ENCODE results near the gene TMEM63A. TPM values are rescaled to one million over a fixed set of nuclear protein-coding genes. Genes with fewer than 3 reads are reported as not detected.

The TMEM63A gene
- total RNA-seq, 1 experiment from 2014 or later = 115 TPM

DNA sequence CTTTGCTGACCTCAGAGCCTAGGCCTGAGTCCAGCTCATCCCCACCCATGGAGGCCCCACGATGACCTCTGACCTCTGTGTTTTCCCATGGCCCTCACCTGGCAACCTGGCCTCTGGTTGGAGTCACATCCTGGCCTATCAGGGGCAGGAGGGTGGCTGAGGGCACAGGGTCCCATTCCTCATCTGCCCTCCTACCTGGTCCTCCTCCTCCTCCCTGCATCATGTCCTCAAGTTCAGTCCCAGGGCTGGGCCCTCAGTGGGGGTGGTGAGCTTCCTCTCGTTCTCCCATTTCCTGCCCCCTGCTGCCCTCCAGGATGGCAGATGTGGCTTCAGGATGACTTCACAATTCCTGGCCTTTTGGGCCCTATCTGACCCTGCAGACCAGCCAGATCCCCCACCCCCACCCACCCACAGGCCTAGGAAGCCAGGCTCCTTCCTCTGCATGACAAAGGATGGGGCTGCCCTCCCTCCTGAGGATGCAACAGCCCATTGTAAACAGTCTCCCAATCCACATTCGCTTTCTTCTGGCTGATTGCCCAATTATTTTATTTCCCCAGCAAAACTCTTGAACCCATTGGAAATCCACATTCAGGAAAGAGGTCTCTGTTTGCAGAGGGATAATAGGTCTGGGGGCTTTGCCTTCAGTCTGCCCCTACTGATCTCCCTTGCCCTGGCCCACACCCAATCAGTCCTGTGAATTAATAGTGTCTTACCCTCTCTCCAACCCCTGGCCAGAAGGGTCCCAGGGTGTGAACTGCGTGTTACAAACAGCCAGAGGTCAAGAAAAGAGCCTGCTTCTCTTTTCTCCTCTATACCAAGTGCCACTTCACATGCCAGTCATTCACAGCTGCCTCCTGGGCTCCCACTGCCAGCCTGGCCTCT is 17.1 kb upstream of the TMEM63A start:
- Histone ChIP-seq H3K9me3 (ENCODE audit: insufficient read depth, low read depth) (no peaks in the 10 kb centered on the region), H3K4me1 (replicated peaks; ENCODE audit: insufficient read depth) (peaks cover 19% of the 10 kb centered on the region), H3K4me2 (no peak overlapping the region), H3K4me3 (no peak overlapping the region), H3K79me2 (ENCODE audit: low read depth) (no peaks in the 10 kb centered on the region), H3K27me3 (ENCODE audit: insufficient read depth, low read depth) (no peaks in the 10 kb centered on the region), H4K20me1 (ENCODE audit: insufficient read depth) (no peaks in the 10 kb centered on the region), H3K9me2 (ENCODE audit: insufficient read depth) (no peaks in the 10 kb centered on the region), H3K27ac (no peak overlapping the region), H2AFZ (no peak overlapping the region), H3K36me3 (ENCODE audit: low read depth) (no peaks in the 10 kb centered on the region), H3F3A (ENCODE audit: insufficient read depth, low read depth) (peaks cover 14% of the 10 kb centered on the region; the same call in 1 of the 2 replicates)
- intact Hi-C loops (cut with micrococcal nuclease; ENCODE audit: unreplicated experiment) = no loop called here
- no peak for TF ChIP-seq EZH2 (IDR thresholded peaks at IDR 0.05; ENCODE audit: low read depth)
- TF ChIP-seq, protein P1, sequence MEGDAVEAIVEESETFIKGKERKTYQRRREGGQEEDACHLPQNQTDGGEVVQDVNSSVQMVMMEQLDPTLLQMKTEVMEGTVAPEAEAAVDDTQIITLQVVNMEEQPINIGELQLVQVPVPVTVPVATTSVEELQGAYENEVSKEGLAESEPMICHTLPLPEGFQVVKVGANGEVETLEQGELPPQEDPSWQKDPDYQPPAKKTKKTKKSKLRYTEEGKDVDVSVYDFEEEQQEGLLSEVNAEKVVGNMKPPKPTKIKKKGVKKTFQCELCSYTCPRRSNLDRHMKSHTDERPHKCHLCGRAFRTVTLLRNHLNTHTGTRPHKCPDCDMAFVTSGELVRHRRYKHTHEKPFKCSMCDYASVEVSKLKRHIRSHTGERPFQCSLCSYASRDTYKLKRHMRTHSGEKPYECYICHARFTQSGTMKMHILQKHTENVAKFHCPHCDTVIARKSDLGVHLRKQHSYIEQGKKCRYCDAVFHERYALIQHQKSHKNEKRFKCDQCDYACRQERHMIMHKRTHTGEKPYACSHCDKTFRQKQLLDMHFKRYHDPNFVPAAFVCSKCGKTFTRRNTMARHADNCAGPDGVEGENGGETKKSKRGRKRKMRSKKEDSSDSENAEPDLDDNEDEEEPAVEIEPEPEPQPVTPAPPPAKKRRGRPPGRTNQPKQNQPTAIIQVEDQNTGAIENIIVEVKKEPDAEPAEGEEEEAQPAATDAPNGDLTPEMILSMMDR (conservative IDR thresholded peaks at IDR 0.05) = no peak
- BruUV-seq (replicated peaks) = no TSS peak
- DNase-seq = no peak
- CTCF ChIA-PET = interaction anchor here (0.6 kb wide), 1 partner anchor 16 kb away, joined by 6 read pairs; no protein-coding TSS in a partner anchor
- POLR2A ChIA-PET (ENCODE audit: unreplicated experiment) = no interaction called here

DNA sequence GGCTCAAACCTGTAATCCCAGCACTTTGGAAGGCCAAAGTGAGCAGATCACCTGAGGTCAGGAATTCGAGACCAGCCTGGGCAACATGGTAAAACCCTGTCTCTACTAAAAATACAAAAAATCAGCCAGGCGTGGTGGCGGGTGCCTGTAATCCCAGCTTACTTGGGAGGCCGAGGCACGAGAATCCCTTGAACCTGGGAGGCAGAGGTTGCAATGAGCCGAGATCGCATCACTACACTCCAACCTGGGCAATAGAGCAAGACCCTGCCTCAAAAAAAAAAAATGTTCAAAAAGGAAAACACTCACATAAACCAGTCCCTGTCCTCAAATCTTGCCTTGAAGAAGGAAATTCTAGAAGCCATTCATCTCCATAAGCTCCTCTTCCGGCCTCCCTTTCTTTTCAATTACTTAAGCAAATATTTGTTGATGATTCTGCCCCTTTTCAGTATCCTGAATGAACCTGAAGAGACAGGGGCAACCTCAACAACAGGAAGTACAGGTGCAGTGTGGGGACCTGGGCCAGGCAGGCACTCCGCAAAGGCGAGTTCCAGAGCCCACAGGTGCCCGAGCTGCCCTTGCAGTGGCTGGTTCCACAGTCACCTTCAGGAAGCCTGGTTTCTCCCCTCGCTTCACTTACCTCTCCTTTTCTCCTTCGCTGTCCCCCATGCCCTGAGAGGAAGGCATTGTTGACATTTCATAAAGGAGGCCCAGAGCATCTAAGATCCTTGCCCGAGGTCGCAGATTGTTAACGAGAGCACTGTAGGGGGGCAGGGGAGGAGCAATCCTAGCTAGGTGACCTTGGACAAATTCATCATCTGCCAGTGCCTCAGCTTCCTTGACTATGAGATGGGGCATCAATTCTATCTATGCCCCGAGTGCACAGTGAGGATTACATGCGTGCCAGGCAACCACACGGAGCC is 15.7 kb upstream of the TMEM63A start:
- Histone ChIP-seq H3K9me3 (ENCODE audit: insufficient read depth, low read depth) (no peaks in the 10 kb centered on the region), H4K20me1 (ENCODE audit: insufficient read depth) (no peaks in the 10 kb centered on the region), H3F3A (ENCODE audit: insufficient read depth, low read depth) (peaks cover 18% of the 10 kb centered on the region; the same call in 1 of the 2 replicates), H3K9me2 (ENCODE audit: insufficient read depth) (no peaks in the 10 kb centered on the region), H2AFZ (peak overlapping the region; percentile 11; the same call in 1 of the 2 replicates), H3K4me2 (peak overlapping the region; percentile 48), H3K27me3 (ENCODE audit: insufficient read depth, low read depth) (no peaks in the 10 kb centered on the region), H3K36me3 (ENCODE audit: low read depth) (no peaks in the 10 kb centered on the region), H3K4me1 (replicated peaks; ENCODE audit: insufficient read depth) (peaks cover 19% of the 10 kb centered on the region), H3K4me3 (no peak overlapping the region), H3K79me2 (ENCODE audit: low read depth) (no peaks in the 10 kb centered on the region), H3K27ac (peak overlapping the region; percentile 13)
- BruUV-seq (replicated peaks) = no TSS peak
- ChIA-PET CTCF (no interaction called here), POLR2A (ENCODE audit: unreplicated experiment) (interaction anchor here (0.5 to 0.9 kb wide), 3 partner anchors 15 to 190 kb away, joined by 4 to 7 read pairs (median 6); no protein-coding TSS in a partner anchor)
- intact Hi-C loops (cut with micrococcal nuclease; ENCODE audit: unreplicated experiment) = no loop called here
- TF ChIP-seq EZH2 (IDR thresholded peaks at IDR 0.05; ENCODE audit: low read depth) = no peak
- TF ChIP-seq, protein P1 (conservative IDR thresholded peaks at IDR 0.05) = no peak
- peak in 1 of 2 experiments; percentile 39 for DNase-seq

DNA sequence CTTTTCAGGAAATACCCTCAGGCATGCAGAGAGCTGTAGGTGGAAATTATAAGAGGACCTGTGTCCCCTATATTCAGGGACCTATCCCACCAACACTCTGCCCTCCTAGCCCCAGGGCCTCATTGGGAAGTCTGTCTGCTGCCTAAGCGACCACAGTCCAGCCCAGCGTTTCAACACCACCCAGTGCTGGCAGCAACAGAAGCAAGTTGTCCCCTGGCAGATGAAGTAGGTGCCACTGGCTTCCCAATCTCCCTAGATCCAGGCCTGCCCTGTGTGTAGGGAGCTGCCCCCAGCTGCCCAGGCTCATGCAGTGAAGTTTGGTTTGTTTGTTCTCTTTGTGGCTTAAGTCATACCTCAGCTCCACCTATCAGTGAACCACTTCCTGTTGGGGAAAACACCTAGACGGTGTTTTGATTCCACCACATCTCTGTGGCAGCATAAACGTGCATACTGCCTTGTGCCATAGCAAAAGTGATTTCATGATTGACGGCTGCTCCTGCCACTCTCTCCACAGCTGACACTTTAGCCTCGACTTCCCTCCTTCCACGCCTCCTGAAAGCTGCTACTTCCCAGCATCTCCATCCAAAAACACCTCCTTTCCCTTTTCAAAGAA is 14.9 kb upstream of the TMEM63A start:
- peak overlapping the region; percentile 48 for H3K4me2 ChIP-seq
- POLR2A ChIA-PET (ENCODE audit: unreplicated experiment) = interaction anchor here (0.5 to 0.9 kb wide), 2 partner anchors 14 to 191 kb away, joined by 4 to 7 read pairs; no protein-coding TSS in a partner anchor
- intact Hi-C loops (cut with micrococcal nuclease; ENCODE audit: unreplicated experiment) = no loop called here
- peak overlapping the region; percentile 13 for H3K27ac ChIP-seq
- H3K9me2 ChIP-seq (ENCODE audit: insufficient read depth) = no peaks in the 10 kb centered on the region
- peak overlapping the region; percentile 11; the same call in 1 of the 2 replicates for H2AFZ ChIP-seq
- H3K36me3 ChIP-seq (ENCODE audit: low read depth) = no peaks in the 10 kb centered on the region
- H3K9me3 ChIP-seq (ENCODE audit: insufficient read depth, low read depth) = no peaks in the 10 kb centered on the region
- no TSS peak for BruUV-seq (replicated peaks)
- H3K27me3 ChIP-seq (ENCODE audit: insufficient read depth, low read depth) = no peaks in the 10 kb centered on the region
- CTCF ChIA-PET = no interaction called here
- peaks cover 18% of the 10 kb centered on the region; the same call in 1 of the 2 replicates for H3F3A ChIP-seq (ENCODE audit: insufficient read depth, low read depth)
- TF ChIP-seq, protein P1 (conservative IDR thresholded peaks at IDR 0.05) = no peak
- no peak for TF ChIP-seq EZH2 (IDR thresholded peaks at IDR 0.05; ENCODE audit: low read depth)
- H3K4me3 ChIP-seq = no peak overlapping the region
- H3K79me2 ChIP-seq (ENCODE audit: low read depth) = no peaks in the 10 kb centered on the region
- no peaks in the 10 kb centered on the region for H4K20me1 ChIP-seq (ENCODE audit: insufficient read depth)
- DNase-seq = peak; percentile 47 to 76
- peaks cover 19% of the 10 kb centered on the region for H3K4me1 ChIP-seq (replicated peaks; ENCODE audit: insufficient read depth)

Measured in PC-9 (cell line).